GM10847 (cell line): Measurements from ENCODE around the gene ANKRD6.

Experiments
- POLR2A ChIP-seq: IDR thresholded peaks from 2 replicates; pipeline ENCODE4 v1.6.1; 2011; ENCODE audit not compliant: insufficient read length; ENCODE audit errors: extremely low read depth

Gene ANKRD6

GRCh38 chr6:89432875-89433251 lies at the start of gene ANKRD6:
Gene ANKRD6, plus strand, starts transcription at chr6:89433152. Its CDS starts 133,825 bp downstream, at chr6:89566977.
- TF ChIP-seq POLR2A, result no peak

GRCh38 chr6:89385156-89385667 lies 47.7 kb upstream of the ANKRD6 start:
- no peak for TF ChIP-seq POLR2A

DNA sequence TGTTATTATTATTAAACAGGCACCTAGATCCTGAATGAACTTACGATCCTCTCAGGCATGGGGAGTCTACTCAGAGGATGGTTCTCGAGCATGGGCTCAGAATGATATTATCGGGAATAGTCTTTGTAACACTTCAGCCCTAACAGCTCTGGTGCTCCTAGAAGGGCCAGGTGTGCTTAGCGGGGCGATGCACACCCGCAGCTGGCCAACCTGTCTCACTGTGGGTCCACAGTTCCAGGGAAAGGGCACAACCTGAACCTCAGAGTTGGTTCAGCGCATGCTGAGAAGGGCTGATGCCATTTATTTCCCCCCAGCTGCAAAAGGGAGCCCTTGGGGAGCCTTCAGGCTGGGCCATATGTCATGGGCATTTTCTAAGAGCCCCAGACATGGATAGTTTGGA lies 47.1 kb upstream of the ANKRD6 start:
- no peak for TF ChIP-seq POLR2A

GRCh38 chr6:89386917-89387491 lies 45.9 kb upstream of the ANKRD6 start:
- no peak for TF ChIP-seq POLR2A

- no peak for TF ChIP-seq POLR2A
Observed at GRCh38 chr6:89387516-89388201, 45.3 kb upstream of the ANKRD6 start.

DNA sequence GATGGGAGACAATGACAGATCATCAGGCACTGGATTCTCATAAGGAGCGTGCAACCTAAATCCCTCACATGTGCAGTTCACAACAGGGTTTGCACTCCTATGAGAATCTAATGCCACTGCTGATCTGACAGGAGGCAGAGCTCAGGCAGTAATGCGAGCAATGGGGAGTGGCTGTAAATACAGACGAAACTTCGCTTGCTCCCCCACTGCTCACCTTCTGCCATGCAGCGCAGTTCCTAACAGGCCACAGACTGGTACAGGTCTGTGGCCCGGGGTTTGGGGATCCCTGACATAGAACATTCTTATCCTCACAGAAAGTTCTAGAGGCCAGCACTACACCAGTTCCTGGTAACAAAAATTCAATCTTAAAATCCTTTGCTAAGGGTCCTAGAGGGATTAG lies 44.1 kb upstream of the ANKRD6 start:
- no peak for TF ChIP-seq POLR2A

DNA sequence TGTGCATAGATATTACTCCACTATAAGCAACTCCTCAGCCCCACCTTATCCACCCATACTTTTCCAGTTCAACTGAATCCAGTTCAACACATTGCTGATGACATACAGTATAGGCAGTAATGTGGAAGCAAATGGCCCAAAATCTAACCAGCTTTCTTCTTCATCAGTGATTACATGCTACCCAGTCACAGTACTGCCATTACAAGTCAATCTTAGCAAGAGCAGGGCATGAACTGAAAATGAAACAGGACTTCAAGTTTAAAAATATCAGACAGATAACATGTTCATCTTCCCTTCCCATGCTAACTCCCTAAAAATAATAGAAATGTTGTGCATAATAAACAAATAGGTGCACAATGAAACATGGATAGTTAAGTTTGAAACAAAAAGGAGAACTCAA lies 40.1 kb upstream of the ANKRD6 start:
- TF ChIP-seq POLR2A, result no peak

DNA sequence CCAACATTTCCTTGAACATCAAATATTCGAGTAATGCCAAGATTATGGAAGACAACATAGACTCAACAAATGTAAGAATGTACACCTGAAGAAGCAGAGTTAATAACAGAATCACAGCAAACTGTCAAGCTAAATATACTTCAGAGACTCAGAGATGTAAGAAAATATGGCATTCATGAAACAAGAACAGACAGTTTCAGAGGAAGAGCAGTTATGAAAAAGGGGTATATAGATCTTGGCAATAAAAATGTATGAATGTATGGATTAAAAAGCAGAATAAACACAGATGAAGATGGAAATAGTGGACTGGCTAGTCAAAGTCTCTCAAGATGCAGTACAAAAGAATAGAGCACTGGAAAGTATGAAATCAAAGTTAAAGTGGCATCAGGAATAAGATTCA lies 39.3 kb upstream of the ANKRD6 start:
- no peak for TF ChIP-seq POLR2A

DNA sequence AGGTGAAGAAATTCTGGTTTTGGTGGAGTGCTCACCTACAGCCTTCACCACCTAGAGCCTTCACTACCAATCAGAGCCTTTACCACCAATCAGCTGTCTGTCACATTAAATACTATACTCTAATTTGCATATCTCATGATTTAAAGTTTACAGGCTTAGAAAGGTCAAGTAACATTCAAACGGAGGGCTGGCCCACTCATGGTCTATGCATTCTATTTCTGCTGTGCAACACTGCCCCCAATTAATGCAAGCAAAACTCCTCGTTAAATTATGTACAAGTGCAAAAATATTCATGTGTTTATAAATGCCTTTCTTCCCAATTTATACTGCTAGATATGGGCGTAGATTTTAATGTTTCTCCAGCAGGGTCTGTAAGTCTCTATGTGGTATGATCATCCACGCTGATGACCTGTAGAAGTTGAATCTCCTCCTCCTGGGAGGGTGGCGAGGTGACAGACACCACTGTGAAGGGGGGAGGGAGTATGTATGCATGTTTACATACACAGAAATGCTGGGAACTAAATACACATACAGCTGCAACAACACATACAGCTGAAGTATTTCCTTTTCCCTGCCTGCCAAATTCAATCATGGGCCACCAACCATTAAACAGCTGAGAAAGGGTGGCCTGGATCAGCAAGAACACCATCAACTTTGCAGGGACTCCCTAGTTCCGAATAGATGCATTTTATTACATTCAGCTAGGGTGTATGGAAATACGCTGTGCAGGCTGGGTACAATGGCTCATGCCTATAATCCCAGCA lies 34.0 kb upstream of the ANKRD6 start:
- no peak for TF ChIP-seq POLR2A

DNA sequence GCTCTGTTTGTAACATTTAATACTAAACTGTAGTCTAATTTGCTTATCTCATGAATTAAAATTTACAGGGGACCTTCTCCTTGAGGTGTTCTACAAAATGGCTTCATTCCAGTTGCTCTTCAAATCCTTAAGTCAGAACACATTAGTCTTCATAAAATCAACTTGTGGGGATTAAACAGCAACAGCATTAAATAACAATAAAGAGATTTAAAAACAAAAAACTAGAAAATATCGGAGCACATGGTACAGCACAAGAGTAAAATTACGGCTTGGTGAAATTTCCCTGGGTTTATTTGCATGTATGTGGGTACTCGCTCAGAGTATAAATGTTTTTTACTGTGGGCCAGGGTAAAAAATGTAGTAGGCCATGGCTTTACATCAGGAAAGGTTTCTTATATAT lies 32.9 kb upstream of the ANKRD6 start:
- no peak for TF ChIP-seq POLR2A

- TF ChIP-seq POLR2A, result no peak
Observed at GRCh38 chr6:89400912-89401399, 32.0 kb upstream of the ANKRD6 start.

- TF ChIP-seq POLR2A, result no peak
Observed at GRCh38 chr6:89402776-89403175, 30.2 kb upstream of the ANKRD6 start.

- TF ChIP-seq POLR2A, result no peak
Observed at GRCh38 chr6:89404512-89404911, 28.4 kb upstream of the ANKRD6 start.

DNA sequence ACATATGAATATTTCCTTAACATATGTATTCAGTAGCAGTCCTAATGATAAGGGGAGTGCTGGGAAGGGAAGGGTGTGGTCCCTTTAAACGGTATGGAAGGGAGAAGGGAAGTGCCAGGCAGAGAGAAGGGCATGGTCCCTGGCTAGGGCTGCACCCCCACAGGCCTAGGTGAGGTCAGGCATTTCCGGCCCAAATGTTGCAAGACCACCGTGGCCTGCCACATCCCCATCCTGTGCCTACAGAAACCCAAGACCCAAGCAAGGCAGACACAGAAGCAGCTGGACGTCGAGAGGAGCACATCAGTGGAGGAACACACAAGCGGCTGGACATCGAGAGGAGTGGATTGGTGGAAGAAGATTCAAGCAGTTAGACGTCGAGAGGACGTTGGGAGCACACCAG lies 26.8 kb upstream of the ANKRD6 start:
- TF ChIP-seq POLR2A, result no peak

GRCh38 chr6:89409461-89410035 lies 23.4 kb upstream of the ANKRD6 start:
- no peak for TF ChIP-seq POLR2A
